Astrocyte (in vitro differentiated cells and primary cell): ENCODE measurements around the gene RAD51B.

Experiments
- EZH2 ChIP-seq: IDR thresholded peaks from 2 replicates; pipeline ENCODE4 v1.6.1; 2012; ENCODE audit warnings: mild to moderate bottlenecking, low read length, inconsistent platforms; ENCODE audit not compliant: insufficient read depth
- TF ChIP-seq, protein P1 (sequence below): IDR thresholded peaks from 2 replicates; pipeline ENCODE4 v1.5.1; 2011; ENCODE audit warnings: low read depth, mild to moderate bottlenecking, inconsistent platforms, low read length, moderate library complexity; ENCODE audit not compliant: insufficient read depth

DNA sequence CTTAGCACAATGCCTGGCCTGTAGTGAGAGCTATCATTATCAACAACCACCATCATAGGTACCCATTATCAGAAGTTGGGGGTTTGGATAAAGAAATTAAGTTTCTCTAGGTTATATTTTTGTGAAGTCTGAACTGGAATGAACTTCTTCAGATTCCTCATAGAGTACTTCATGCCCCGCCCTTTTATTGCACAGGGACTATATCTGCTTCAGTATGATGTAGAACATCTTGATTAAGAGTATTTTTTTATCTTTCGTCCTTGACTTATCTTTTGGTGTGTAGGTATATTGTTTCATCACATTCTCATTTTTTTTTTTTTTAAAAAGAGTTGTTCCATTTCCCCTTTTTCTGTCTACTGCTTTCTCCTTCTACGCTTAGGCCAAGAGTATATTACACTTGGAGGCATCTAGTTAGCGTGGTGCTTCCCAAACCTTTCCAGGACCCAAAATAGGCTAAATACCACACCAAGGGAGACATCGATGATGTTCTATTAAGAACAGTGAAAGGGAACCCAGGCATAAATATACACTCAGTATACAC is 505.8 kb downstream of the RAD51B start:
- TF ChIP-seq, protein P1, sequence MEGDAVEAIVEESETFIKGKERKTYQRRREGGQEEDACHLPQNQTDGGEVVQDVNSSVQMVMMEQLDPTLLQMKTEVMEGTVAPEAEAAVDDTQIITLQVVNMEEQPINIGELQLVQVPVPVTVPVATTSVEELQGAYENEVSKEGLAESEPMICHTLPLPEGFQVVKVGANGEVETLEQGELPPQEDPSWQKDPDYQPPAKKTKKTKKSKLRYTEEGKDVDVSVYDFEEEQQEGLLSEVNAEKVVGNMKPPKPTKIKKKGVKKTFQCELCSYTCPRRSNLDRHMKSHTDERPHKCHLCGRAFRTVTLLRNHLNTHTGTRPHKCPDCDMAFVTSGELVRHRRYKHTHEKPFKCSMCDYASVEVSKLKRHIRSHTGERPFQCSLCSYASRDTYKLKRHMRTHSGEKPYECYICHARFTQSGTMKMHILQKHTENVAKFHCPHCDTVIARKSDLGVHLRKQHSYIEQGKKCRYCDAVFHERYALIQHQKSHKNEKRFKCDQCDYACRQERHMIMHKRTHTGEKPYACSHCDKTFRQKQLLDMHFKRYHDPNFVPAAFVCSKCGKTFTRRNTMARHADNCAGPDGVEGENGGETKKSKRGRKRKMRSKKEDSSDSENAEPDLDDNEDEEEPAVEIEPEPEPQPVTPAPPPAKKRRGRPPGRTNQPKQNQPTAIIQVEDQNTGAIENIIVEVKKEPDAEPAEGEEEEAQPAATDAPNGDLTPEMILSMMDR: no peak
- TF ChIP-seq EZH2: no peak
